Measurements from ENCODE around the gene ZNF30.
"Not testable (repeated sequence)": the region's sequence is repeated elsewhere in the genome, so short reads cannot be mapped to it uniquely, and the experiment has no call there.

Gene ZNF30

DNA sequence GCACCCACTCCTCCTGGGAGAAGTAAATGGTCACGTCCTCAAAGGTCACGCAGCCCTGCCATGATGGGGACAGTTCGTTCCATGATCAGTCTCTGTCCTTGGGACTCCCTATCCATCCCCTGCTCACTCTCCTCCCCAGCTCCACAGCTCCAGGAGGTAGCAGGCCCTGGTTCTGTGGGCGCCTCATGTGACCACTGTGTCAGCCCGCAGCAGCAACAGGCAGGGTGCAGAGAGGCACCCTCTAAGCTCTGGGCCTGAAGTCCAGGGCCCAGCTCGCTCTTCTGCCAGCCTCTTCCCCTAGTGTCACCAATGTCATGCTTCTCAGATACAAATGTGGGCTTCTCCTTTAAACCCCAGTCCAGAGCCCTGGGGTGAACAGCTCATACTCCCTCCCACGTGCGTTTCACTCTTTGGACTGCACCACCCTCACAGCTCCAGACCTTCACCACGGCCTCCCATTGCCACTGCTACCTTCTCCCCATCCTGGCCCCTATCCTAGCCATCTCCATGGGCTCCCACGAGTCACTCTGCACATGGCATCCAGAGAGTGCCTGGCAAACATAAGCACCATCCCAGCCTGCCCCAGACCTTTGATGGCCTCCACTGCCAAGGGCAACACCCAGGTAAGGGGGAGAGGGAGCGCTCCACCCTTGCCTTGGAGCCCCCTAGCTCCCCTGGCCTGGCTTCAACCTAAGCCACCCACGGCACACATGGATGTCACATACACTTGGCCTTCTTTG is 34.4 kb downstream of the ZNF30 start:
- no peak for DNase-seq

DNA sequence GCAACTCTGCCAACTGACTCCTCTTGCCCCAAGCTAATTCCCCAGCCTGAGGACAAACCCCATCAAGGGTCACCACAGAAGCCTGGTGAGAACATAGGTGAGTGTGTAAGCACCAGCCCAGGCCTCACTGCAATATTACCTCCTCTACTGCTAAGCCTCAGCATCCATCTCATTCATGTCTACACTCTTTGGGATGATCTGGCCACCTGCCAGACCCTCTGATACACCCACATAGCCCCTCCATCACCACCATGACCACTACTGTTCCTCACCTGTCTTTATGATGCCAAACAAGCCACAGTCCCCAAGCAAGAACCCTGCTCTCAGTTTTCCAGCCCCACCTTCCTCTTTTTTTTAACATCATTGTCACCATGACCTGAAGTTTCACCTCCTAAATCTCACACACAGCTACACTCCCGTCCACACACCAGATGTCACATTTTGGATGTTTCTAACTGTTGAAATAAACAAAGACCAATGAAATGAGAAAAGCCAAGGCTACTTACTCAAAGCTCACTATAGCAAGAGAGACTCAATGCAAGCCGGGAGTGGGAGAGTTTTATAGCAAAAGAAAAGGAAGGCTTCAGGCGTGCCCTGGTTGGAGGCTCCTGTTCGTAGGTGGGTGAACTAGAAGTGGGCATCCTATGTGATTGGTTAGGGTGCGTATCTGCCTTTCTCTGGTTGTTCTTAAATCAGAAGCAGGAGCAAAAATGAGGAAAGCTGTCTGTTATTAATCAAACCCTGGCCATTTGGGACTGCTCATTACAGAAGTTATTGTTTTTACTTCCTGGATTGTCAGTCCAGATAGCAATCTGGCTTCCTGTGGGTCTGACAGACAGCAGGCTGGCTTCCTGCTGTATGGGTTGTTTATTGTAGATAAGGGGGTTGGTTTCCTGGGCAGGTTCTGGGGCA is 35.3 kb downstream of the ZNF30 start:
- no peak for DNase-seq

DNA sequence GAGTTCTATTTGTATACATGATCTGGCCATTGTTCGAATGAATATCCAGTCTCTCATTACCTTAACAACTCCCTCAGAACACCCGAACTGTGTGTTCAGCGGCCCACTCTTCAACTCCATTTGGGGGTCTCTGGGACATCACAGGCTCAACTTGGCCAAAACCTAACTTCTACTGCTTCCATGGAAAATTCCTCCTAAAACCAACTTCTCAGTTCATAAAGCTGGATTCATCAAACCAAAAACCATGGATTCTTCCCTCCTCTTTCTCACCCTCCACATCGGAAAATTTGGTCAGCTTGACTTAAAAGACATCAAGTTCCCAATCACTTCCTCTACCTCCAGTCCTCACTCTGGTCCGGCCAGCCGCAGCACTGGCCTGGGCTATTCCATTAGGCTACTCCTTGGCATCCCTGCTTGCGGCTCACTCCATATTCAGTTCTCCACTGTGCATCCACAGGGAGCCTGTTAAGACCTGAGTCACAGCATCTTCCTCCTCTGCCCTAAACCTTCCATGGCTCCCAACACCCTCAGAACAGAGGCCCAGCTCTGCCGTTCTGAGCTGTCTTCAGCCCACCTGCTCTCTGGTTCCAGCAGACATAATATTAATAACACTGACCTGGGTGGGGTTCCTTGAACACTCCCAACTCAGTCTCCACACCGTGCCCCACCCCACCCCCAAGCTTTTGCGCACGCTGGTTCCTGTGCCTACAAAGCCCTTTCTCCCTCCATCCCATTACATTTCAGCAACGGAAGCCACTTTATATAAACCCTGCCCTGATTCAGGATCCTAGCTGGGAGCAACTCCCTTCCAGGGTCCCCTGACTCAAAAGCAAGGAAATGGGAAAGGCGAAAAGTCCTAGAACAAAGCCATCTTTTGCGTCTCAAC is 36.2 kb downstream of the ZNF30 start:
- no peak for DNase-seq

DNA sequence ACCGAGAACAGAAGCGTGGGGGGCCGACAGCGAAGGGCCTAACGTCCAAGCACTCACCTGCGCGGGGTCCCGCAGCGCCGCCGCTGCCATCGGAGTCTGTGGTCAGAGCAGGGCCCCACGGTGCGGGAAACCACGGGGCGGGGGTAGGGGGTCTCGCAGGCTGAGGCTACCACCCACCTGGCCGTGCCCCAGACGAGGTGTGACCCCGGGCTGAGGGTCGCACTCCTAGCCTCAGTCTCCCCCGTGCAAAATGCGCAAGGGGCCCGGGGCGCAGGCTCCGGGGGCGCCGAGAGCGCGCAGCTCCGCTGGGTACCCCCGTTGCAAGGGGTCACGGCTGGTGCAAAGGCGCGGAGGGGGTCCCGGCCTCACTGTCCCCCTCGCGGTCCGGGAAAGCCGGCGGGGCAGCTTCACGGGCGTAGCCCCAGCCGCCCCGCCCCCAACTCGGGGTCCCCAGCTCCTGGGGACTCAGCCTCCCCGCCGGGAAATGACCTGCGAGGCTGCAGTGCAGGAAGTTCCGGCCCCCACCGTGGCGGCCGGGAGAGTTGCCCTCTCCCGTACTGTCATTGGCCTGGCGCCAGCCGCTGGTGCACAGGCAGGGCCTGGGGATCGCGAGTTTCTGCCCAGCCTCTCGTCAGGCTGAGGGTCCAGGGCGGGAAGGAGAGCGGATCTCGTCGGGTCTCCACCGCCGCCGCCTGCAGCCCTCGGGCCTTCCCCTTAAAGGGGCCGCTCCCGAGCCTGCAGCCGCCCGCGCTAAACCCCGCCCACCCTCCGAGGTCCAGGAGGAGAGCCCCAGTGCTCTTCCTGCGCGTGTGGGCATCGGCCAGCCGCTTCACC is 37.1 kb downstream of the ZNF30 start, which contains the start of gene ZNF792:
Gene ZNF792, minus strand, starts transcription at position 657 of the 834 bp plus-strand sequence. Its CDS starts 567 bp downstream, at position 90.
- peak; percentile 24 for DNase-seq

DNA sequence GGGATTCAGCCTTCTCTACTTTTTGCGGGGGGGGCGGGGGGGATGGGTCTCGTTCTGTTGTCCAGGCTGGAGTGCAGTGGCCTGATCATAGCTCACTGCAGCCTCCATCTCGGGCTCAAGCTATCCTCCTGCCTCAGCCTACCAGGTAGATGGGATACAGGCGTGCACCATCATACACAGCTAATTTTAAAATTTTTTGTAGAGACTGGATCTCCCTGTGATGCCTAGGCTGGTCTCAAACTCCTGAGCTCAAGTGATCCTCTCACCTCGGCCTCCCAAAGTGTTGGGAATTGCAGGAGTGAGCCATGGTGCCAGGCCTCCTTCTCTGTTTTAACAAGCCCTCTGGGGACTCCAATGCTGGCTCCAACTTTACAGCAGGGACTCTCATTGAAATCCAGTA is 37.9 kb downstream of the ZNF30 start:
- DNase-seq = no peak

DNA sequence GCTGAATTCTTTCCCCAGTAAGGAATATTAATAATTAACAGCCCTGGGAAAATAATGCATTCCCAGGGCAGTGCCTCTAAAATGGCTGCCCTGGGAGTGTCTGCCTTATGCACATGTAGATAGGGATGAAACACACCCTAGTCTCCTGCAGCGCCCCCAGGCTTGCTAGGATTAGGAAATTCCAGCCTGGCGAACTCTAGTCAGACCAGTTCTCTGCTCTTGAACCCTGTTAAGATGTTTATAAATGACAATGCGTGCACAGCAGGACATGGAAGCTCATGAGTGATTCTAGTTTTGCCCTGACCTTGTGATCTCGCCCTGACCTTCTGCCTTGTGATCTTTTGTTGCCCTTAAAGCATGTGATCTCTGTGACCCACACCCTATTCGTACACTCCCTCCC is 38.8 kb downstream of the ZNF30 start:
- DNase-seq = not testable (repeated sequence)

DNA sequence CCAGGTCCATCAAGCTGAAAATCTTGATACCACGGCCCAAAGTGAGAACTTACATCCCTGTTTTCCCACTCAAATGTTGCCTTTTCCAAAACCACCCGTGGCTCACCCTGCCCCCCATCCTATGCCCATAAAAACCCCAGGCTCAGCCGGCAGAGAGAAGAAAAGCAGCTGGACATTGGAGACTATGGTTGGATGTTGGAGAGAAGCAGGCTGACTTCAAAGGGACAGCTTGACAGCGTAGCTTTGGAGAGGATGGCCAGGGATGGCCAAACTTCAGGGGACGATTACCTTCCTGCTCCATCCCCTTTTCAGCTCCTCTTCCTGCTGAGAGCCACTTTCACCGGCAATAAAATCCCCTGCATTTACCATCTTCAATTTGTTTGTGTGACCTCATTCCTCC is 40.8 kb downstream of the ZNF30 start:
- no peak for DNase-seq

DNA sequence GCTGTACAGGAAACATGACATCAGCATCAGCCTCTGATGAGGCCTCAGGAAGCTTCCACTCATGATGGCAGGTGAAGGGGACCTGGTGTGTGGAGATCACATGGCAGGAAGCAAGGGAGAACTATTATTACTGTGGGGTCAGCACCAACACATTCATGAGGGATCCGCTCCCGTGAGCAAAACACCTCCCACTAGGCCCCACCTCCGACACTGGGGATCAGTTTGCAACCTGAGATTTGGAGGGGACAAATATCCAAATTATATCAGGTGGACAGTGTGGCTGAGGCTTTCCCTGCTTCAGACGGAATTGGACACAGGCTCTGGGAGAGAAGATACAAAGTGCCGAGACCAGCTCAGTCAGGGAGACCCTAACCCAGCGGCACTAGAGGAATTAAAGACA is 43.0 kb downstream of the ZNF30 start:
- DNase-seq = no peak

DNA sequence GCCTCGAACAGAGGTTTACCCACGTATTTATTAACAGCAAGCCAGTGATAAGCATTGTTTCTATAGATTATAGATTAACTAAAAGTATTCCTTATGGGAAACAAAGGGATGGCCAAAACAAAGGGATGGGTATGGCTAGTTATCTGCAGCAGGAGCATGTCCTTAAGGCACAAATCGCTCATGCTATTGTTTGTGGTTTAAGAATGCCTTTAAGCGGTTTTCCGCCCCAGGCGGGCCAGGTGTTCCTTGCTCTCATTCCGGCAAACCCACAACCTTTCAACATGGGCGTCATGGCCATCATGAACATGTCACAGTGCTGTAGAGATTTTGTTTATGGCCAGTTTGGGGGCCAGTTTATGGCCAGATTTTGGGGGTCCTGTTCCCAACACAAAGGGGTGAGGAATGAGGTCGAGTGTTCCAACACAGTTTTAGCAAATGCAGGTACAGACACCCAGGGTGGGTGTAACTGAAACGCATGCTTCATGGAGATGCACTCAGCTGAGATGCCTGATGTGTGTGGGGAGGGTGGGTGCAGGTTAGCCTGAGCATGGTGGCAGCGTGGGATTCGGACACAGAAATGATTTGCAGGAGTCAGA is 43.6 kb downstream of the ZNF30 start:
- DNase-seq = not testable (repeated sequence)

DNA sequence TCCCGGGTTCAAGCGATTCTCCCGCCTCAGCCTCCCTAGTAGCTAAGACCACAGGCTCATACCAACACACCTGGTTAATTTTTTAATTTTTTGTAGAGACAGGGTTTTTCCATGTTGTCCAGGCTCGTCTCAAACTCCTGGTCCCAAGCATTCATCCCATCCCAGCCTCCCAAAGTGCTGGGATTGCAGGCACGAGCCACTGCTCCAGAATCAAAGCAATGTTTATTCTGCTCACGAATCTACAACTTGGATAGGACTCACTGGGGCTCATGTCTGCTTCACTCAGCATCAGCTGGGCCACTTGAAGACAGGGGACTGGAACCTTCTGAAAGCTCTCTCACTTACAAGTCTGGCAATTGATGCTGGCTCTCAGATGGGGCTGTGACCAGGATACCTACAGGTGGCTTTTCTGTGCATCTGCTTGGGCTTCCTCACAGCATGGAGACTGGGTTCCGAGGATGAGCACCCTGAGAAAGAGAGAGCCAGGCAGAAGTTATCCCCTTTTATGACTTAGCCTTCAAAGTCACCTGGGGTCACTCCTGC is 45.5 kb downstream of the ZNF30 start:
- no peak for DNase-seq

DNA sequence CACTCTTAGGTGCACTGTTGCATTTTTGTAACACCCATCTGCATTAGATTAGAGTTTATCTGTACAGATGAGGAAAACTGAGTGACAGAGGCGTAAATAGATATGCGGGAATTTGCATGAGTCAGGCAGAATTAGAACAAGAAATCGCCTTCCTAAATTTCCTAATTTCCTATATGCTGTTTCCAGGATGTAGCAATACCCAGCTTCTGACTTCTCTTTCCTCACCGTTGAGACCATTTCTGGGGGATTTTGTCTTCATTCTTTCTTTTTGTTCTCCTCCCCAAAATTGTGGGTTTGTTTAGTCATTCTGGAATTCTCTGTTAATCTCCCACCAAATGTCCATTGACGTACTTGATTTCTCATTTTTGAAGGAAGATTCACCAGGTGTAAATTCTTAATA is 47.9 kb downstream of the ZNF30 start:
- no peak for DNase-seq

DNA sequence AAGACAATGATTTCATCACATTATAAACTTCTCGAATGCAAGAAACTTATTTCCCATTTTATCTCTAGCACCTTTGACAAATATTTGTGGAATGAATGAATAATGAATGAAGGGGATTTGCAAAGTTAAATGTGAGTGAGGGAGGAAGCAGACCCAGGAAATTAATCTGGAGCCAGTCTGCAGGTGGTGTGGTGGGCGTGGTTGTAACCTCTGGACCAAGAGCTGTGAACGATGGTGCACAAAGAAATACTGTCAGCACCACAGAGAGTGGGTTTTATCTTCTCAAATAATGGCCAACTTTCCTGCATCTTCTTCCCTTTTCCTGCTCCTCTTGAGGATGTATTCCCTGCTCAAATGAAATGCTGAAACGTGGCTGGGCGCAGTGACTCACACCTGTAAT is 48.4 kb downstream of the ZNF30 start:
- no peak for DNase-seq

DNA sequence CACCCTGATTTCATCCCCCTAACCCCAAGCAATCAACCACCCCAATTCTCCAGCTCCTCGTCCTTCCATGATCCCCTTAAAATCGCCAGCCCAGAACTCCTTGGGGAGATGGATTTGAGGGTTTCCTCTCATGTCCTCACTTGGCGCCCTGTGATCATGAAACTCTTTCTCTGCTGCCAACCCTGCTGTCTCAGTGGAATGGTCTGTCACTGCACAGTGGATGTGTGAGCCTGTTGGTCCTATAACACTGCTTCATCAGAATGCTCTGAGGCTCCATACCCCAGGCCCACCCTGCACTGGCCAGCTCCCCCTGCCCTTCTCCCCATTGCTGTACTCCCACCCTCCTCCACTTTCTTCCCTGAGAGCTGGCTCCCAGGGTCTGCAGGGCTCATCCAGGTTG is 49.9 kb downstream of the ZNF30 start:
- no peak for DNase-seq

DNA sequence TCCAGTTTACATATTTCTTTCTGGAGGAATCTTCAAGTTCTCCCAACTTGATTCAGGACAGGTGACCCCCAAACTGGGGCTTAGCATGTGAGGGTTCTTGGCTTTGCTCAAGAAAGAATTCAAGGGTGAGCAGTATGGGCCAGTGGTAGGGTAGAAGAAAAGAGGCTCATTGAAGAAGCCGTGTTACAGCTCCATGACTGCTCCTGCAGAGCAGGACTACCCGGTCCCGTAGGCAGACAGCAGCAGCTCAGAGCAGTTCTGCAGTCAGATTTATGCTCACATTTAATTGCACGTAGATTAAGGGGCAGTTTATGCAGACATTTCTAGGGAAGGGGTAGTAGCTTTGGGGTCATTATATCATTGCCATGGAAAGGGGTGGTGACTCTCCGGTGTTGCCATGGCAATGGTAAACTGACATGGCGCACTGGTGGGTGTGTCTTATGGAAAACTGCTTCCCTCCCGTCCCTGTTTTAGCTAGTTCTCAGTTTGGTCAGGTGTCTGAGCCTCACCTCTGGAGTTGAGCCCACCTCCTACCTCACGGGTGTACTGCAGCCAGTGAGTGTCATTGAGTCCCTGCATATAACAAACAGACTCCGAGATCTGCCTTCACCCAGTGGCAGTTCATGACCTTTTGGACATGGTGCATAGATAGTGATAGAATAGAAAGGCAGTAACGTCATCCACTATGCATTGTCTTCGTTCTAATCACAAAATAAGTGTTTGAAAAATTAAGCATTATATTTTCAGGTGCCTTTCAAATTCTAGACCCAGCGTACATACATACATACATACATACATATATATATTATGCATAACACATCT is 53.3 kb downstream of the ZNF30 start:
- no peak for DNase-seq

DNA sequence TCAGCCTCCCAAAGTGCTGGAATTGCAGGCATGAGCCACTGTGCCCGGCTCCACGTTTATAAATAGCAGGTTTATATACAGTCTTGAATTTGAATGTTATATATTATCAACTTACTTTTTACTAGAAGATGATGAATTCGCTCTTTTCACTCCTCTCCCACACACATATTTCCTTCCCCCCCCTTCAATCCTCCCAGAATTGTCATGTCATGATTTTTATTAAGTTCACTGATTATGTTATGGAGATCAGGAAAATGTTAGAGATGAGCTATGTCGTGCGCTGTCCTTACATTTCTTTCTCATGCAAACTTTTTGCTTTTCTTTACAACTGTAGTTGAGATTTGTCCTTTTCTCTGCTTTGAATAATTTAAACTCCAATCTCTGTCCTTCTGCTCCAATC is 55.6 kb downstream of the ZNF30 start:
- DNase-seq = no peak

DNA sequence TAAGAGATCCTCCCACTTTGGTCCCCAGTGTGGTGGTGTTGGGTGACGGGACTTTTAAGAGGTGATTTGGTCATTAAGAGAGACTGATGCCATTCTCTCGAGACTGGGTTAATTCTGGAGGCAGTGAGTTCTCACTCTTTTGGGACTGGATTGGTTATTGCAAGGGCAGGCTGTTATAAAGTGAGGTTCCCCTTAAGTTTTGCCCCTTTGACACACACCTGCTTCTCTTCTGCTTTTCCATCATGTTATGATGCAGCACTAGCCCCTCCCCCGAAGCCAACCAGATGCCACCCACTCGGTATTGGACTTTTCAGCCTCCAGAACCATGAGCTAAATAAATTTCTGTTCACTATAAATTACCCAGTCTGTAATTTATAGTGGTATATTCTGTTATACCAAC is 57.1 kb downstream of the ZNF30 start:
- DNase-seq = no peak

DNA sequence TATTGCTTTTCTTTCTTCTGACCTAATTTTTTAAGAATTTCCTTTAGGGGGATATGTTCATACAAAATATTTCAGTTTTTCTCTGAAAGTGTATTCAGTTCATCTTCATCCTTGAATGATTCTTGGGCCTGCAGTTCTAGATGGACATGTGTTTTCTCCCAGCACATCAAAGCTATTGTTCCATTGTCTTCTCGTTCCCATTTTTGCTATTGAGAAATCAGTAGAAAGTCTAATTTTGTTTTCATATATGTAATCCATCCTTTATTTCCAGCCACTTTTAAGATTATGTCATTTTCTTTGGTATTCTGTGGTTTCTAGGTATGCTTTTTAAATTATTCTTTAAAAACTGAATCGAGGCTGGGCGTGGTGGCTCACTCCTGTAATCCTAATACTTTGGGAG is 57.6 kb downstream of the ZNF30 start:
- no peak for DNase-seq

DNA sequence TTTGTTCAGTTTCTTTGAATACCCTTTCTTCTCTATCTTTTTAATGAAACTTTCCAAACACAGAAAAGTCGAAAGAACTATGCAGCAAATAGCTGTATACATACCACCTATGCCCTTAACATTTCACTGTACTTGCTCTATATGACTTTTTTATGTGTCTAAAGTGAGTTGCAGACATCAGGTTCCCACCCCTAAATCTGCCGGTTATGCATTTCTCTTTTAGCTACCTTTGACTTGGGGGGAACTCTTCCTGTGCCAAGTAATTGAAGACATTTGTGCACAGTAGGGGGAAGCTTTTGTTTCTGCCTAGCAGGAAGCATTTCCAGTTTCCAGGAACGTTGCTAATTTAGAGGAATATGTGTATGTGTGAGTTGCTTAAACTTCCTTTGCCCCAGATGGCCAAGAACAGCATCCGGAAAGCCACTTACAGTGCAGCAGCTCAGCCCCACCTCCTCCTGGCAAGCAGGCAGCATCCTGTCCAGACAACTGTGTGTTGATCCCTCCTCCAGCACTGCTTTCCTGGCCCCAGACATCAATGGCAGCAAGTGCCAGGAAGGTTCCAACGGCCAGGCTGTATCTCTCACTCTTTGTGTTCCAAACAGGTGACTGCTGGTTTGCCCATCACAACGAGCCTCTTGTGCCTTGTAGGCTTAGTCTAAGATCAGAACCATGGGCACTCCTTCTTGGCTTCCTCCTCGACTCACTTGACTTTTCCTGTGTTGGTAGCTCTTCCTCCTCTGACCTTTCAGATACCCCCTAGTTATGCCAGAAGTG is 58.7 kb downstream of the ZNF30 start:
- DNase-seq = no peak

DNA sequence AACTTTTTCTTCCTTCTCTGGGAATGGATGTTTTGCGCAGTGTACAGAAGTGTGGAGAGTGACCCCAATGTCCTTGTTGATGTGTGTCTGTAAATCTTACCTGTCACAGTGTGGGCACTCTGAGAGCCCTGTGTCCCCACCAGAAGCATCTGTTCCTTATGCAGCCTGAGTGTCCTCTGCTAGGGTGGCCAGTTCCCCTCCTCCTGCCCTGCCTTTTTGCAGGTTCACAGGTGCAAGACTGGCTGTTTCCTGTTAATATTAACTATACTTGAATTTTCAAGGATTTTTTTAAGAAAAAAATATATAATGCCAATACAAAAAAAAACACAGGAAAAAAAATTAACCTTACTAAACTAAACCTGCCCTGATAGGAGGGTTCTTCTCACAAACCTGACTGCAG is 61.4 kb downstream of the ZNF30 start:
- DNase-seq = no peak

DNA sequence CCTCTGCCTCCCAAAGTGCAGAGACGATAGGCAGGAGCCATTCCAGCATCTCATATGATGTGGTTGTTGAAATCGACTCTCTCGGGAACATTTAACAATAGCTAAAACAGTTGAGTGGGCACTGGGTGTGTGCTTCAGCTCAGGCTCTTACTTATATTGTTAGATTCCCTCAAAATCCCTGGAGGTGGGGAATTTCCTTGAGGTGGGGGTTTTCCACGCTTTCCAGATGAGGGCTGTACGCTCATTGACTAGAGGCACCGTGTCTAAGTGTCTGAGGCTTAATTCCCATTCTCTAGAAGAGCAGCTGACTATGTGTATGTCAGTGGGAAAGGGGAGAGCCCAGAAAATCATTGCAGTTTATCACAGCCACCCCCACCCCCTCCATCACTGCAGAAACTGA is 62.6 kb downstream of the ZNF30 start:
- no peak for DNase-seq

Measured in DMS79 (cell line).